HG02571 (cell line): ENCODE measurements around the gene CAMK1D.
"Not testable (repeated sequence)": the region's sequence is repeated elsewhere in the genome, so short reads cannot be mapped to it uniquely, and the experiment has no call there.

Source experiments
- ATAC-seq: cut with Tn5 transposase; IDR thresholded peaks from one replicate; pipeline ENCODE4 v1.9.1; 2021; ENCODE audit warnings: mild to moderate bottlenecking, moderate library complexity; ENCODE audit not compliant: unreplicated experiment

Gene CAMK1D

GRCh38 chr10:12735843-12736462 is 386.6 kb downstream of the CAMK1D start:
- ATAC-seq = no peak

GRCh38 chr10:12740813-12741212 is 391.5 kb downstream of the CAMK1D start:
- ATAC-seq = no peak

GRCh38 chr10:12741360-12741804 is 392.0 kb downstream of the CAMK1D start:
- no peak for ATAC-seq

- no peak for ATAC-seq
These were observed 393.4 kb downstream of the CAMK1D start for GRCh38 chr10:12742771-12743170.

GRCh38 chr10:12743466-12743865 is 394.1 kb downstream of the CAMK1D start:
- ATAC-seq = not testable (repeated sequence)

- ATAC-seq = no peak
These were observed 394.6 kb downstream of the CAMK1D start for GRCh38 chr10:12743941-12744340.

GRCh38 chr10:12748186-12748585 is 398.8 kb downstream of the CAMK1D start:
- no peak for ATAC-seq

- ATAC-seq = no peak
These were observed 400.6 kb downstream of the CAMK1D start for GRCh38 chr10:12749760-12750478.

- no peak for ATAC-seq
These were observed 401.3 kb downstream of the CAMK1D start for GRCh38 chr10:12750526-12751201.

GRCh38 chr10:12755075-12755474 is 405.7 kb downstream of the CAMK1D start:
- ATAC-seq = no peak

GRCh38 chr10:12757351-12757750 is 408.0 kb downstream of the CAMK1D start:
- no peak for ATAC-seq

GRCh38 chr10:12758271-12758670 is 408.9 kb downstream of the CAMK1D start:
- no peak for ATAC-seq

- ATAC-seq = no peak
These were observed 416.9 kb downstream of the CAMK1D start for GRCh38 chr10:12766223-12766622.

- ATAC-seq = no peak
These were observed 419.1 kb downstream of the CAMK1D start for GRCh38 chr10:12768156-12769100.

GRCh38 chr10:12769323-12770044 is 420.1 kb downstream of the CAMK1D start:
- no peak for ATAC-seq

- ATAC-seq = no peak
These were observed 422.8 kb downstream of the CAMK1D start for GRCh38 chr10:12771981-12772760.

- ATAC-seq = no peak
These were observed 423.6 kb downstream of the CAMK1D start for GRCh38 chr10:12772797-12773587.

- ATAC-seq = no peak
These were observed 425.0 kb downstream of the CAMK1D start for GRCh38 chr10:12774204-12774894.
